ENCODE results near the gene AGTRAP.

The AGTRAP gene

DNA sequence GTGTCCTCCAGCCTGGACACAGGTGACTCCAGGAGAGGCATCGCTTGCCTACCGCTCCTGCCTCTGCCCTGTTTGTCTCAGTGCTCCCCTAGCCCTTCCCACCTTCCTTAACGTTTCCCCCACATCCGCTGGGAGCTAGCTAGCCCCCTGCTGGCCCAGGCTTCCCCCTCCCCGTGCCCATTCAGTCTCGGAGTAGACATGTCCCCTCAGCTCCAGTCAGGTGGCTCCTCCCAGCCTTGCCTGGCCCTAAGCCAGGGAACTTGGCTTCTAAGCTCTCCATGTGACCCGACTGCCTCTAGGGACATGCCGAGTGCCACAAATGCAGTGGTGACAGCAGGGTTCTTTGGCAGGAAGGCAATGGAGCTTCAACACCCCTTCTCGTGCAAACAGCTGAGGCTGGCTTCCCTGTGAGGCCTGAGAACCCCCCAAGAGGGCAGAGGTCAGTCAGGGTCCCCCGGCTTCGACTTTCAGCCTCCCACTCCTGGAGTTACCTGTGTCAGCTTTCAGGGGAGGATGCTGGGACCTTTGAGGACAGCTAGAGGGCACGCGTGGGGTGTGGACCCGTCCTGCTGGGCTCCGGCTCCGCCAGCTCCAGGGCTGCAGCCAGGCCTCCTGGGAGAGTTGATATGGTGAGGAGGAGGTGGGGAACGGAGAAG is 28.2 kb upstream of the AGTRAP start:
- no peak for DNase-seq

DNA sequence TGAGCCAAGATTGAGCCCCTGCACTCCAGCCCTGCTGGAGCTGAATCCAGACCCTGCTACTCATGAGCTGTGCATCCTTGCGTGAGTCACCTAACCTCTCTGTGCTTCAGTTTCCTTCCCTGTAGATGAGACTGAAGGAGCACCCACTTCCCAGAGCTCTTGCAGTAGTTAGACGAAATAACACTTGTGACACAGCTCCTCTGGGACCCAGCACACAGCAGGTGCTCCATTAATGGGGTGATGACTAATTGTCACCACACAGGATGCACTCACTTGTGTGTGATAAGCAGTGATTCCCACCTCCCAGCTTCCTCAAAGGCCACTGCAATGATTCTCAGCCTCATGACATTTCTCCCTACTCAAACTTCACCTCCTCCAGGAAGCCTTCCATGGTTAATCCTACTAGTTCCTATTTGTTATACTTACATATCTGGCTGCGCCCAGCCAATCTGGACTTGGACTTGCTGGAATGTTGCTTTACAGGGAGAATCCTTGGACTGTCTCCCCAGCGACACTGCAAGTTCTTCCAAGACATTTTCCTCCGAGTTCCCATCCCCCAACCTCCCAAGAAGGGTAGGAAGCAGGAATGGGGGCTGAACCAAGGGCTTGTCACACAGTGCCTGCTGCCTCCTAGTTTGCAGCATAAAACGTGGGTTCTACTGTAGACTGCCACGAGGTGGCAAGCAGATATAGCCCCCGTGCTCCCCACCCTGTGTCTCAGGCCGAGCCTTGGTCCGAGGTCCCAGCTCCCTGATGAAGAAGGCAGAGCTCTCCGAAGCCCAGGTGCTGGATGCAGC is 27.2 kb upstream of the AGTRAP start:
- DNase-seq = no peak

DNA sequence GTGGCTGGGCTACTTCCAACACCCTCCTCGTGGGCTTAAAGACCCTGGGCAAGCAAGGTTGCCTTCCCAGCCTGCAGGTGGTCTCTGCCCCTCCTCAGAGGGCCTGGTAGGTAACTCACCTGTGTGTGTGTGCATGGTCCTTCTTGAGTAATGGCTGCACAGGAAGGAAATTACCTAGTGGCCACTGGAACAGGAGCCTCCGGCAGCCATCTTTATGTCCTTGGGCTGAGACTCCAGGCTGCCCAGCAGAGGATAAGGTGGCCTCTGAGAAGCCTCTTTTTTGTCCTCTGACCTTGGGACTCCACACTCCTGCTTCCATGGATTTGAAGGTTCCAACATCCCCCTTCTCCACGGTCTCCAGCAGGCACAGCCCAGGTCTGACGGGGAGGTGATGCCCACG is 24.4 kb upstream of the AGTRAP start:
- DNase-seq = no peak

DNA sequence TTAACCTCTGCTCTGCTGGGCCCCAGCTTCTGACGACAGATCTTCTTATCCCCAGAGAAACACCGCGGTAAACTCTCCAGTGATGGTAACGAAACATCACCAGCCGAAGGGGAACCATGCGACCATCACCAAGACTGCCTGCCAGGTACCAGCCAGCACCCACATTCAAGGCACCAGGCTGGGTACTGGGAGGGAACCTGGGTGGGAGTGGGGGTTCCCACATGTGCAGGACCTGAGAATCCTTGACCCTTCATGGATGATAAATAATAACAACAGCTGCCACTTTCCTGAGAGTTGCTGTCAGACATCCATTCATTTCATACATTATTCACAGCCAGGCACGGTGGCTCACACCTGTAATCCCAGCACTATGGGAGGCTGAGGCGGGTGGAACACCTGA is 23.7 kb upstream of the AGTRAP start:
- DNase-seq = no peak

DNA sequence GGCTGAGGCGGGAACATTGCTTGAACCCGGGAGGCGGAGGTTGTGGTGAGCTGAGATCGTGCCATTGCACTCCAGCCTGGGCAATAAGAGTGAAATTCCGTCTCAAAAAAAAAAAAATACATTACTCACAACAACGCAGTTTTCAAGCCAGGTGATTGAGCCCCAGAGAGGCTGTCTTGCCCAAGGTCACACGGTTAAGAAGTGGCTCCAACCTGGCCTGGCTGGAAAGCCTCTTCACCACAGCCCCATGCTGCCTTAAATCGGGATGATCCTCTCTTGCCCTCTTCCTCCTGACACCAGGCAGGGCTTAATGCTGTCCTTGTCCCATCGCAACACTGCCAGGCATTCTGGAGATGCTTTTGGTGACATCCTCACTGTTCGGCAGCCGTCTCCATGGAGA is 22.8 kb upstream of the AGTRAP start:
- DNase-seq = no peak

DNA sequence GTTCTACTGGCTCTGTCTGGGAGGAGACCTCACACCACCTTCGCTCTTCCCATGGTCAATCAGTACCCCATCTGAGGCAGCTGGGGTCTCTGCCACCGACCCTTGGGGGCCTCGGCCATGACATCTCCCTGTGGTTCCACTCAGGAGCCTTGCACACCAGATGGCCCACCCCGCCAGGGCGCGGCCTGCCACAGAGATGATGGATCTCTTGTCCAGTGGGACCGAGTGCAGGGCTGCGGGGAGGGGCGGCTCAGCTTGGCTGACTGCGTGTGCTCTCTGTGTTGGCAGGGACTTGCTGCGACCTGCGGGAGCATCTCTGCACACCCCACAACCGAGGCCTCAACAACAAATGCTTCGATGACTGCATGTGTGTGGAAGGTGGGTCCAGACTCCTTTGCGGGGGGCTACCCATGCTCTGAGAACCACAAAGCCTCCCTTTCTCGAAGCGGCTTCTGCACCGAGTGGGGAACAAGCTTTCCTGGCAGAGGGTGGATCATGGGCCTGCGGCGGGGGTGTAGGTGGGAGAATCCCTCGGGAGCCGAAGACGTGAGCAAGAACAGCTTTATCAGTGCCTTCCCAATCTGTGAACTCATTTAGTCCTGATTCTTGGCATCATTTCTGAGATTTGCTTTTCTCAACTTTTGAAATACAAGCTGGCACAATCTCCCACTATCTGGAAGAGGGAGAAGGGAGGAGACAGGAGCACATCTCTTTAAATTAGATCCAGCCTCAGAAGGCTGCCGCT is 20.9 kb upstream of the AGTRAP start:
- no peak for DNase-seq

DNA sequence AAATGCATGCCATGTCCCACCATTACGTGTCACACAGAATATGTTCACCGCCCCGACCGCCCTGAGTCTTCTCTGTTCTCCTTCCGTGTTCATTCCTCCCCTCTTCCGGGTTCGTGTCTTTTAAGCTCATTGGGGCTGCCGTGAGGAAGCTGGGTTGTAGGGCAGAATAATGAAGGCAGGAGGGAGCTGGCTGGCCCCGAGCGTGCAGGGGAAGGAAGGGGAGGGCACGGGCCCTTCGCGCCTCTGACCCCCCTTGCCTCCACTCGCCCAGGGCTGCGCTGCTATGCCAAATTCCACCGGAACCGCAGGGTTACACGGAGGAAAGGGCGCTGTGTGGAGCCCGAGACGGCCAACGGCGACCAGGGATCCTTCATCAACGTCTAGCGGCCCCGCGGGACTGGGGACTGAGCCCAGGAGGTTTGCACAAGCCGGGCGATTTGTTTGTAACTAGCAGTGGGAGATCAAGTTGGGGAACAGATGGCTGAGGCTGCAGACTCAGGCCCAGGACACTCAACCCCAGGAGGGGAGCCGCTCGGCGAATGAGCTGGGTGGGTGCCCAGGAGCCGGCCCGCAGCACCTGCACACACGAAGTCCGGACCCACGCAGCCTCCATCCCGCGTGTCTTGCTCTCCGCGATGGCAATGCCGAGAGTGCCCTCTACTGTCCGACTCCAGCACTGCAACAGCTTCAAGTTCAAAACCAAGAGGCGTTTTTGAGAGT is 16.5 kb upstream of the AGTRAP start:
- peak; percentile 80 for DNase-seq

DNA sequence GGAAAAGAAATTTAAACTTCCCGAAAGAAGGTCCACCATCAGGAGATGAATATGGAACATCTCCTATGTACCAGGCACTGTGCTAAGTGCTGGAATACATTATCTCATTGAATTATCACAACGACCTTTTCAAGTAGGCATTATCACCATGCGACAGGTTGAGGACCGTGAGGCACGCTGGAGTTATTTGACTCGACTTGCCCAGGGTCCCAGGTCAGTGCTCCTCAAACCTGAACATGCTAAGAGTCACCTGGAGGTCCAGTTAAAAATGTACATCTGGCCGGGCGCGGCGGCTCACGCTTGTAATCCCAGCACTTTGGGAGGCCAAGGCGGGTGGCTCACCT is 15.9 kb upstream of the AGTRAP start:
- no peak for DNase-seq

DNA sequence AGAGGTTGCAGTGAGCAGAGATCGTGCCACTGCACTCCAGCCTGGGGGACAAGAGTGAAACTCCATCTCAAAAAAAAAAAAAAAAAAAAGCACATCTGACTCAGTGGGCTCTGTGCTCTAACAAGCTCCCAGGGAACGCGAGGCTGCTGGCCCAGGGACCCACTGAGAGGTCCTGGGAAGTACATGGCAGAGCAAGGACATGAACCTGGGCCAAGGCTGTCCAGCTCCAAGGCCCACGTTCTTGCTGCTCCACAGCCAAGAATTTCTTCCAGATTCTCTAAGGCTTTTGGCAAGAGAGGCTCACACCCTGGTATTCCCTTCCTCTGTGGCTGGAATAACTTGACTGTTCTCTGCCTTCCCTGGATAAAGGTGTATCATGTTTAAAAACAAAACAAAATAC is 15.4 kb upstream of the AGTRAP start:
- DNase-seq = no peak

DNA sequence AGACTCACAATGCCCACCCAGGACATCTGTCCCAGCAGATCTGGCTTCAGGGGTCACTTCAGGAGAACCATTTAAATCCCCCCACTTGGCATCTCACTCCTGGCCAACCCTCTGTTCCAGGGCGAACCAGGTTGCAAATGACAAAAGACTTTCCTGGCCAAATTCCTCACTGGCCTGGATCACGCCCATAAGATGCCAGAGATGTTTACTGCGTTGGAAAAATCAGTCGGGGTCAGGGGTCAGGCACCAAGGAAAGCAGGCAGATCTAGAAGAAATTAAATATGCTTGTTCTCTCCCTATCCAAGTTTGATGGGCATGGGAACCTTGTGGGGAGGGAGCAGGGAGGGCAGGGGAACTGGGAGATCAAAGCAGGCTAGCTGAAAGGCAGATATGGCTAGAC is 14.6 kb upstream of the AGTRAP start:
- no peak for DNase-seq

DNA sequence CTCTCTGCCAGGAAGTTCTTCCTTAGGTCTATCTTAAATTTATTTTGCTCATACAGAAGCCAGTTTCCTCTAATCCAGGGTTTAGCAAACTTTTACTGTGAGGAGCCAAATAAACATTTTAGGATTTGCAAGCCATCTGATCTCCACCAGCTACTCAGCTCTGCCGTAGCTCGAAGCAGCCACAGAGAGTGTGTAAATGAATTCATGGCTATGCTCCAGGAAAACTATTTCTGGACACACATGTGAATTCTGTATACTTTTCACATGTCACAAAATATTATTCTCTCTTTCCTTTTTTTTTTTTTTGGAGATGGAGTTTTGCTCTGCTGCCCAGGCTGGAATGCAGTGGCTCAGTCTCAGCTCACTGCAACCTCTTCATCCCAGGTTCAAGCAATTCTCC is 13.4 kb upstream of the AGTRAP start:
- DNase-seq = no peak

DNA sequence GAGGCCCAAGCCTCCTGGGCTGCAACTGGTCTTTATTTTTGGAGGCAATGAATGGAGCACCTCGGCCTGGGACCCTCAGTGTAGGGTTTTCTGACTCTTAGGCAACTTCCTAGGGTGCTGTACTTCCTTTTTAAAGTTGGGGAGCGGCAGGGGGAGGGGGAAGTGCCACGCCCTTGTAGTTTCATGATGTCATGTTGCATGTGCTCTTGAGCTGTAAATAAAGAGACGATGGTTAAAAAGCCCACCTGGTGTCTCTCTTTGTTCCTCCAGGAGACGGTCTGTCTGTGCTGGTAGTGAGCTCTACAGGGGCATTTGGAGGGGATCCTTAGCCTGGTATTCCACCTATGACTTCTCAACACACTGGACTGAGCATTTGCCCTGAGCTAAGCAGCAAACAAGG is 10.3 kb upstream of the AGTRAP start:
- DNase-seq = no peak

DNA sequence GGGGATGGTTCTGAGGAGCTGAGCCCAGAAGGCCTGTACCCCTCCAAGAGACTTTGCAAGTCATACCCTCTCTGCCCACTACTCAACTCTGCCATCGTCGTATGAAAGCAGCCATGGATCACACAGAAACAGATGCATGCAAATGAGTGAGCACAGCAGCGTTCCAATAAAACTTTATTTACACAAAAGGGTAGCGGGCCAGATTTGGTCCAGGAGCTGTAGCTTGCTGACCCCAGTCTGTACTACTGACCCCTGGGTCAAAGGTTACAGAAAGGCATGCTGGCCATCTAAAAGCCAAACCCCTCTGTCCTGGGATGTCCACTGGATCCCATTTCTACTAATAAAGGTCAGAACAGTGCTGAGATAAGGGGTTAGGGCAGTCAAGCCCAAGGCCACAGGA is 8.8 kb upstream of the AGTRAP start:
- DNase-seq = no peak

DNA sequence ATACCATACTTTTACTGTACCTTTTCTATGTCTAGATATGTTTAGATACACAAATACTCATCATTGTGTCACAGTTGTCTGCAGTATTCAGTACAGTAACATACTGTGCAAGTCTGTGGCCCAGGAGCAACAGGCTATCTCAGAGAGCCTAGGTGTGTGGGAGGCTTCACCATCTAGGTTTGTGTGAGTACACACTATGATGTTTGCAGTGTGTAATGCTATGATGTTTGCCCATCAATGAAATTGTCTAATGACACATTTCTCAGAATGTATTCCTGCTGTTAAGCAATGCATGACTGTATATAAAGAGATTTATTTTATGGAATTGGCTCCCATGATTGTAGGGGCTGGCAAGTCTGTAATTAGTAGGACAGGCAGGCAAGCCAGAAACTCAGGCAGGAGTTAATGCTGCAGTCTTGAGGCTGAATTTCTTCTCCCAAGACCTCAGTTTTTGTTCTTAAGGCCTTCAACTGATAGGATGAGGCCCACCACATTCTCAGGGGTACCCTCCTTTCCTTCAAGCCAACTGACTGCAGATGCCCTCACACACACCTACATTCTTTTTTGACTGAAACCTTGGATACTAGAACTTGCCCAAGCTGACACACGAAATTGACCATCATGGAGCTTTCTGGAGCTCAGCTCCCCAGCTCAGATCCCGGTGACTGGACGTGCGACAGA is 7.7 kb upstream of the AGTRAP start:
- DNase-seq = no peak

DNA sequence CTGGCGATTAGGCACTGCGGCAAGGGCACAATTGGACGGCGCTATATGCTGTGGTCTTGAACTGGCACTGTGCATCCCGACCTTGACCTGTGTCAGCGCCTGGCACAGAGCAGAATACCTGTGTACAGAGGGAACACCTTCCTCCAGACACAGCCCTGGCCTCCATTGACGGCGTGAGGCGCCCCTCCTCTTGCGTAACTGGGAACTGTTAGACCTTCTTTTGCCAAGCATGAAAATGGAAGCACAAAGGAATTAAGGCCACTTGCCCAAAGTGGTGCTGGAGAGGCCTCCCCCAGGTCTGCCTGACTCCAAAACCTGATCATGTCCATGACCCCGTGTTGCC is 6.8 kb upstream of the AGTRAP start:
- no peak for DNase-seq

DNA sequence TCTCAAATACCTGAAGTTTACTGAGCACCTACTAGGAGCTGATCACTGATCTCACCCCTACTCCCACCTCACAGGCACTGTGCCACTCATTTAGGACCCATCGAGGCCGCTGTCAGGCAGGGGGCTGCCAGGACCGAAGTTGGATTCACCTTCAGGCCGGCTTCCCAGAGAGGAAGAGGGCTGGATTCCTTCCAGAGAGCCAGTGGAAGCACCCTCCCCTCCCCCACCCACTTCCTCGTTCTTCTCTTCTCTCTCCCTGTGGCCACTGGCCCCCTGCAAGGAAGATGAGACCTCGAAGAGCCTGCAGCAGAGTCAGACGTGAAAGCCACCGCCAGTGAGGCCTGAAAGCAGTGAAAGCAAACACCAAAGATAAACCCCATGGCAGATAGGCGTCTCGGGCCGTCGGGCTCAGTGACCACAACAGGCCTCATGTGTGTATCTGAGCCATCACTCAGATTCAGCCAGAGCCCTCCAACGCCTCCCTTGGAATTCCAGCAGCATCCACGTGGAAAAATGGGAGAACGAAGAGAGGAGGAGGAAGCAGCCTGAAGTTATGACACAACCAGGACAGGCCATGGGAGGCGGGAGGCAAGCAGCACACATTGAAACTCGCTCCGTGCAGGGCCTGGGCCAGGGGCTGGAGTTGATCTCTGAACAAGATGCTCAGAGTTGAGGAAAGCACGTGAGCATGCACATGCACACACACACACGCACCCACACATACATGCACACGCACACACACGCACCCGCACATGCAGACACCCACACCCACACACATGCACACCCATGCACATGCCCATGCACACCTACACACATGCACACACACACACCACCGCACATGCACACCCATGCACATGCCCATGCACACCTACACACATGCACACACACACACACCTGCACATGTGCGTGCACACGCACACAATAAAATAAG is 6.2 kb upstream of the AGTRAP start:
- peak; percentile 48 for DNase-seq

DNA sequence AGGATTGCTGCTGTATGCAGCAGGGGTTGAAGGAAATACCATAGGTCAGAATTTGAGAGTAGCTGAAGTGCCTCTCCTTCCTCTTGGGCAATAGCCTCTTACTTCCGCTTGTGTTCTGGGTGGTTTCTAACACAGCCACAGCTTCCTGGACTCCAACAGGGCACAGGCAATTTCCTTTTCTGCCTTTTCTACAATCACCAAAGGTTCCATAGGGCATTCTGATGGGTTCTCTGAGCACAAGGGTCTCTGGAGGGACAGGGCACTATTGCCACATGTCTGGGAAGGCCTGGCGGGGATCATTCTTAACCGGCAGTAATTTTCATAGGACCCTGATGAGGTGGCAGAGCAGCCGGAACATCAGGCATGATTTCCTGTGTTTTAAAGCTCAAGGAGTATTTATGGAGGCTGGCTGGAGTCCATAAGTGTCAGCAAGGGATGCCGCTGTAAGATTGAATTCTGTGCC is 5.5 kb upstream of the AGTRAP start:
- DNase-seq = peak; percentile 63

DNA sequence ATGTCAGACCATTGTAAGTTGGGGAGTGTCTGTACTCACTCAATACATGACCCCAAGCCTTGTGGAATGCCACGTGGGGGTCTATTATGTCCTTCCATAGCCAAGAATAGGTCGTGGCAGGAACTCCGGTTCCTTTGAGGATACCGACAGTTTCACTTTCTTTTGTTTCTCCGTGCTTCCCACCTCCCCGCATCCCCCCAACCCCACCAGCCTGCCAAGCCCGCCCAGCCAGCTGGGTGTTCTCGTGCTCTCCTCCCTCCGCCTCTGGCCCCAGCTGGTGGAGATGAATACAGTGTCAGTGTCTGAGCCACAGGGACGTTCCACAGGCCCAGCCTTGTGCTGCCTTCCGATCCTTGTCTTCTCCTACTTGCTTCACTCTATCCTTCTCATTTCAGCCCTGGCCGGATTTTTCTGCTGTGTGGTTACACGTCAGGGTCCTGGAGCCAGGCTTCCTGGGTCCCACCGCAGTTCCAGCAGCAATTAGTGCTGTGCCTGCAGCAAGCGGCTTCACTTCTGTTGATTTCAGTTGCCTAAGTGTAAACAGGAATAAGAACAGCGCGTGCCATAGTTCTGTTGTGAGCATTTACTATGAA is 4.1 kb upstream of the AGTRAP start:
- DNase-seq = no peak

DNA sequence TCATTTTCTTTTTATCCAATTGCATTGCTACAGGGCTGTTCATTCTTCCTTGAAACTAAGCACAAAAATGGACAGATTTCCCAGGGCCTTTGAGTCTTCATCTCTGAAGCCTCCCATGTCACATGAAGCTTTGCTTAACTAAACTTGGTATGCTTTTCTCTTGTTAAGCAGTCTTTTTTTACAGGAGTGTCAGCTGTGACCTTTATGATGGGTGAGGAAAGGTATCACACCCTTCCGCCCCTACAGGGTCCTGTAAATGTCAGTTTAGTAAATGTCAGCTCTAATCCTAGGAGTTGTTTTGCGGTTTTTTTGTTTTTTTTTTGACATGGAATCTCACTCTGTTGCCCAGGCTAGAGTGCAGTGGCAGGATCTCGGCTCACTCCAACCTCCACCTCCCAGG is 2.6 kb upstream of the AGTRAP start:
- no peak for DNase-seq

DNA sequence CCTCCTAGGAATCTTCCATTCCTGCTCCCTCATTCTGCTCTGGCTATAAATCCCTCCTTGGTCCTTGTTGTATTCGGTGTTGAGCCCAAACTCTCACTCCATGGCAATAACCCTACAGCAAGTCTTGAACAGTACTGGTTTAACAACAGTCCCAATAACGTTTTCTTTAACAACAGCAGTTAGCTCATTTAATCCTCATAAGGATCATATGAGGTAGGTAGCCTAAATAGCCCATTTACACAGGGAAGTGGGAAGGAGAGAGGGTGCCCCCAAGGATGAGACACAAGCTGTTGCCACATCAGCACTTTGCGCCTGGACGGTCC is 444 bp upstream of the AGTRAP start:
- no peak for DNase-seq

Measured in KG1 (cell line).